Measurements from ENCODE around the gene ZKSCAN3.

ZKSCAN3 gene

GRCh38 chr6:28410767-28411166 is 61.0 kb downstream of the ZKSCAN3 start:
- no peaks in the 10 kb centered on the region for H3K9me3 Mint-ChIP-seq
- no peak overlapping the region for H3K4me3 Mint-ChIP-seq
- H3K36me3 Mint-ChIP-seq (ENCODE audit: low read depth) = no peaks in the 10 kb centered on the region
- H3K27ac Mint-ChIP-seq = no peak overlapping the region
- H3K27me3 Mint-ChIP-seq = peaks cover 44% of the 10 kb centered on the region
- DNase-seq = no peak
- H3K4me1 Mint-ChIP-seq (ENCODE audit: low read depth) = peaks cover 14% of the 10 kb centered on the region

- peaks cover 2% of the 10 kb centered on the region for H3K4me1 Mint-ChIP-seq (ENCODE audit: low read depth)
- no peak overlapping the region for H3K4me3 Mint-ChIP-seq
- peaks cover 34% of the 10 kb centered on the region for H3K27me3 Mint-ChIP-seq
- H3K36me3 Mint-ChIP-seq (ENCODE audit: low read depth) = no peaks in the 10 kb centered on the region
- H3K9me3 Mint-ChIP-seq = no peaks in the 10 kb centered on the region
- no peak overlapping the region for H3K27ac Mint-ChIP-seq
- no peak for DNase-seq
Measured at GRCh38 chr6:28413681-28414080, 63.9 kb downstream of the ZKSCAN3 start.

All from activated T-cell treated with anti-CD3 and anti-CD28 coated beads, Interleukin-2, amount 50 U/mL, for 24 hours (primary cell).